OCI-LY7 (cell line): ENCODE data around the gene FOXK1. TPM values are rescaled to one million over a fixed set of nuclear protein-coding genes. Genes with fewer than 3 reads are reported as not detected.
A peak's percentile ranks its signal among the peaks of the same experiment; 100 is the strongest.

ENCODE experiments used
- BruUV-seq: library from RNA; stranded (reverse); fragments of 400-500 nt; replicated peaks from 2 replicates; lab custom pipeline; 2021; lab: Mats Ljungman, UMichigan
- CTCF ChIA-PET: fragments of 300-600 bp; sonication (Branson Sonifier 250); formaldehyde crosslinking; loops from one replicate; lab custom pipeline; 2022; ENCODE audit warnings: antibody characterized with exemption; ENCODE audit not compliant: unreplicated experiment; lab: Charles Lee
- POLR2A ChIA-PET: fragments of 300-600 bp; sonication (Branson Sonifier 250); formaldehyde crosslinking; loops from one replicate; lab custom pipeline; 2022; ENCODE audit warnings: antibody characterized with exemption; lab: Charles Lee
- DNase-seq: peaks from one replicate; pipeline ENCODE4 v3.0.0-alpha.2; 2015; ENCODE audit warnings: low spot score
- H2AFZ ChIP-seq: fragments of 200-600 bp; sonication (generic), shearing (Covaris generic); 2 replicates; pipeline ENCODE4 v1.6.1; 2014; ENCODE audit warnings: mild to moderate bottlenecking, antibody characterized with exemption, low read length, moderate library complexity
- H3K27ac ChIP-seq: fragments of 200-600 bp; sonication (generic); 2 replicates; pipeline ENCODE4 v1.5.1; 2014; ENCODE audit warnings: mixed run types, low read depth, mild to moderate bottlenecking, moderate library complexity, low read length, inconsistent platforms; ENCODE audit not compliant: poor library complexity, severe bottlenecking
- H3K36me3 ChIP-seq: fragments of 200-600 bp; sonication (generic); 2 replicates; pipeline ENCODE4 v1.6.1; 2014; ENCODE audit warnings: mild to moderate bottlenecking, antibody characterized with exemption, low read length, moderate library complexity, mixed read lengths; ENCODE audit not compliant: insufficient read depth
- H3K4me1 ChIP-seq: fragments of 200-600 bp; sonication (generic); 2 replicates; pipeline ENCODE4 v1.5.1; 2014; ENCODE audit warnings: mild to moderate bottlenecking, low read length; ENCODE audit not compliant: insufficient read depth, poor library complexity, severe bottlenecking
- H3K4me2 ChIP-seq: fragments of 200-600 bp; sonication (generic); 2 replicates; pipeline ENCODE4 v1.6.1; 2014; ENCODE audit warnings: mild to moderate bottlenecking, low read length
- H3K4me3 ChIP-seq: fragments of 200-600 bp; sonication (generic); 2 replicates; pipeline ENCODE4 v1.5.1; 2014; ENCODE audit warnings: mild to moderate bottlenecking, low read depth, low read length; ENCODE audit not compliant: poor library complexity, severe bottlenecking
- H3K79me2 ChIP-seq: fragments of 200-600 bp; sonication (generic); 2 replicates; pipeline ENCODE4 v1.6.1; 2016; ENCODE audit warnings: low read depth, mild to moderate bottlenecking, low read length, moderate library complexity, mixed read lengths; ENCODE audit not compliant: insufficient read depth
- H3K9me2 ChIP-seq: fragments of 200-600 bp; sonication (generic); 2 replicates; pipeline ENCODE4 v1.6.1; 2016; ENCODE audit warnings: mild to moderate bottlenecking, low read length, mixed read lengths; ENCODE audit not compliant: insufficient read depth
- H3K9me3 ChIP-seq: fragments of 200-600 bp; sonication (generic); 2 replicates; pipeline ENCODE4 v1.6.1; 2014; ENCODE audit warnings: mild to moderate bottlenecking, mixed run types, low read length, mixed read lengths
- H4K20me1 ChIP-seq: fragments of 200-600 bp; sonication (generic); 2 replicates; pipeline ENCODE4 v1.6.1; 2014; ENCODE audit warnings: mild to moderate bottlenecking, antibody characterized with exemption, low read length, moderate library complexity, mixed read lengths; ENCODE audit not compliant: insufficient read depth
- CTCF ChIP-seq: fragments of 200-600 bp; sonication (generic); conservative IDR thresholded peaks from 2 replicates; pipeline ENCODE4 v1.5.1; 2014; ENCODE audit warnings: mild to moderate bottlenecking, antibody characterized with exemption, low read length, moderate library complexity, mixed read lengths
- EZH2phosphoT487 ChIP-seq: fragments of 200-600 bp; sonication (generic); IDR thresholded peaks from 2 replicates; pipeline ENCODE4 v1.6.1; 2018; ENCODE audit warnings: low read depth, borderline replicate concordance, mild to moderate bottlenecking, mixed run types, antibody characterized with exemption, low read length, moderate library complexity, mixed read lengths
- intact Hi-C: fragments of 100-400 bp; cut with micrococcal nuclease; formaldehyde crosslinking; loops from one replicate; pipeline ENCODE4 v1.10.0; 2022; ENCODE audit not compliant: unreplicated experiment
- total RNA-seq, 2 experiments: library from RNA; depleted of rRNA in 1 of 2; stranded (reverse); fragments of >200 nt in 1 of 2; shearing (Covaris generic) in 1 of 2; gene quantifications; 2 replicates each; pipeline ENCODE4 v1.2.3, GENCODE V29; 2014 to 2022

Gene FOXK1
- total RNA-seq, 2 experiments from 2014 or later: 17.3 to 34.5 TPM

- Histone ChIP-seq H3K4me3 (no peak overlapping the region), H3K9me2 (no peaks in the 10 kb centered on the region), H3K79me2 (peaks cover 28% of the 10 kb centered on the region), H3K27ac (no peak overlapping the region), H3K36me3 (peaks cover 50% of the 10 kb centered on the region), H3K4me1 (no peaks in the 10 kb centered on the region), H3K9me3 (peaks cover 18% of the 10 kb centered on the region; the same call in 1 of the 2 replicates), H4K20me1 (peaks cover 5% of the 10 kb centered on the region; the same call in 1 of the 2 replicates), H3K4me2 (peak overlapping the region; percentile 7; the same call in 1 of the 2 replicates), H2AFZ (no peak overlapping the region)
- no peak for TF ChIP-seq CTCF
- no peak for DNase-seq
- ChIA-PET CTCF (no interaction called here), POLR2A (interaction anchor here (0.6 kb wide), 1 partner anchor 11 kb away, joined by 3 read pairs; no protein-coding TSS in a partner anchor)
- intact Hi-C loops: no loop called here
- no TSS peak for BruUV-seq
These were observed 30.4 kb downstream of the FOXK1 start for GRCh38 chr7:4712281-4713182.

DNA sequence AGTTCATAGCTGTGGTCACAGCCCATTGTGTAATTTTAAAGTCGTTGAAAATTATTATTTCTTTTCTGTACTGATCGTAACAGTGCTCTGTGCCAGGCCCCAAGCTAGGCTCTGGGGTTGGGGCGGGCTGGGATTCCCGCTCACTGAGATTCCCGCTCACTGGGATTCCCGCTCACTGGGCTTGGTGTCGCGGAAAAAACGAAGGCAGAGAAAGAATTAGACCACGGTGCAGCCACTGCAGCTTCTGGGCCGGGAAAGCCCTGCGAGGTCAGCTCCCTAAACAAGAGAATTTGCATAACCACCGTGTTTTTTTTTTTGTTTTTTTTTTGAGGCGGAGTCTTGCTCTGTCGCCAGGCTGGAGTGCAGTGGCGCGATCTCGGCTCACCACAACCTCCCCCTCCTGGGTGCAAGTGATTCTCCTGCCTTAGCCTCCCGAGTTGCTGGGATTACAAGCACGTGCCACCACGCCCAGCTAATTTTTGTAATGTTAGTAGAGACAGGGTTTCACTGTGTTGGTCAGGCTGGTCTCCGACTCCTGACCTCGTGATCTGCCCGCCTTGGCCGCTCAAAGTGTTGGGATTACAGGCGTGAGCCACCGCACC is 31.2 kb downstream of the FOXK1 start:
- CTCF ChIA-PET: no interaction called here
- POLR2A ChIA-PET: interaction anchor here (0.6 to 1.2 kb wide), 2 partner anchors 8 to 12 kb away, joined by 3 read pairs; no protein-coding TSS in a partner anchor
- H3K4me3 ChIP-seq: no peak overlapping the region
- no peak for DNase-seq
- peak overlapping the region; percentile 7; the same call in 1 of the 2 replicates for H3K4me2 ChIP-seq
- H3K4me1 ChIP-seq: no peaks in the 10 kb centered on the region
- H3K27ac ChIP-seq: no peak overlapping the region
- no TSS peak for BruUV-seq
- H4K20me1 ChIP-seq: peaks cover 5% of the 10 kb centered on the region; the same call in 1 of the 2 replicates
- no peak for TF ChIP-seq CTCF
- no peak for TF ChIP-seq EZH2phosphoT487
- peaks cover 18% of the 10 kb centered on the region; the same call in 1 of the 2 replicates for H3K9me3 ChIP-seq
- H3K36me3 ChIP-seq: peaks cover 57% of the 10 kb centered on the region
- intact Hi-C loops: no loop called here
- H3K79me2 ChIP-seq: peaks cover 28% of the 10 kb centered on the region
- H2AFZ ChIP-seq: no peak overlapping the region
- H3K9me2 ChIP-seq: no peaks in the 10 kb centered on the region
